GM12878 (cell line): Measurements from ENCODE around the gene ZNF473. TPM values are rescaled to one million over a fixed set of nuclear protein-coding genes. Genes with fewer than 3 reads are reported as not detected.
"Not testable (repeated sequence)": the region's sequence is repeated elsewhere in the genome, so short reads cannot be mapped to it uniquely, and the experiment has no call there.

Experiments
- ATAC-seq: fragments of 200-7000 bp; cut with Tn5 transposase; 3 replicates; pipeline ENCODE4 v1.9.1; 2020; ENCODE audit warnings: mild to moderate bottlenecking, moderate library complexity
- BruUV-seq: library from RNA; stranded (reverse); fragments of 400-500 nt; replicated peaks from 2 replicates; lab custom pipeline; 2021; lab: Mats Ljungman, UMichigan
- CTCF ChIA-PET: fragments of 300-600 bp; sonication (Branson Sonifier 250); formaldehyde crosslinking; extraction: SDS; loops from one replicate; lab custom pipeline; 2021; ENCODE audit warnings: inconsistent platforms; lab: Yijun Ruan, JAX
- POLR2A ChIA-PET: fragments of 350-600 bp; formaldehyde crosslinking; extraction: SDS; loops from one replicate; lab custom pipeline; 2021; ENCODE audit warnings: inconsistent platforms; lab: Charles Lee
- RAD21 ChIA-PET: fragments of 300-600 bp; sonication (Branson Sonifier 250); formaldehyde crosslinking; loops from one replicate; lab custom pipeline; 2023; ENCODE audit warnings: antibody characterized with exemption; ENCODE audit not compliant: unreplicated experiment; lab: Charles Lee
- SMC1A ChIA-PET: fragments of 300-600 bp; sonication (Branson Sonifier 250); formaldehyde crosslinking; loops from one replicate; lab custom pipeline; 2023; ENCODE audit not compliant: unreplicated experiment, uncharacterized antibody; lab: Charles Lee
- DNase-seq: peaks from one replicate; pipeline ENCODE4 v3.0.0-alpha.2; 2011; ENCODE audit warnings: low read depth, low spot score
- FAIRE-seq: peaks from 3 replicates; lab custom pipeline; 2011; peaks lifted over from hg19 to GRCh38; lab: Jason Lieb, UNC
- H2AFZ ChIP-seq: 2 replicates; pipeline ENCODE4 v1.6.0; 2011; ENCODE audit warnings: low read depth, low read length, control low read depth; ENCODE audit not compliant: control insufficient read depth
- H3K27ac ChIP-seq: 2 replicates; pipeline ENCODE4 v1.5.1; 2011; ENCODE audit warnings: control low read depth; ENCODE audit not compliant: control insufficient read depth, insufficient read depth
- H3K27me3 ChIP-seq, 2 experiments: replicated peaks in 1 of 2; 2 replicates each; pipeline versions ENCODE4 v1.6.0 to v1.6.1; 2011; ENCODE audit warnings: low read length in 1 of 2; ENCODE audit not compliant: control insufficient read depth in 2 of 2, insufficient read depth in 2 of 2
- H3K36me3 ChIP-seq, 2 experiments: 2 replicates each; pipeline ENCODE4 v1.5.1; 2011; ENCODE audit warnings: low read length in 1 of 2; ENCODE audit not compliant: control insufficient read depth in 2 of 2, insufficient read depth in 2 of 2
- H3K4me1 ChIP-seq: 2 replicates; pipeline ENCODE4 v1.6.1; 2011; ENCODE audit warnings: mild to moderate bottlenecking, low read length, moderate library complexity, mixed read lengths; ENCODE audit not compliant: control insufficient read depth, insufficient read depth
- H3K4me2 ChIP-seq: 2 replicates; pipeline ENCODE4 v1.6.0; 2011; ENCODE audit warnings: control low read depth; ENCODE audit not compliant: control insufficient read depth, insufficient read depth
- H3K4me3 ChIP-seq: fragments of 200-600 bp; sonication (generic); 2 replicates; pipeline ENCODE4 v1.5.1; 2016
- H3K79me2 ChIP-seq: 2 replicates; pipeline ENCODE4 v1.6.0; 2011; ENCODE audit warnings: low read length; ENCODE audit not compliant: control insufficient read depth, insufficient read depth
- H3K9ac ChIP-seq: 2 replicates; pipeline ENCODE4 v1.8.0; 2011; ENCODE audit warnings: low read length, control low read depth, mixed read lengths; ENCODE audit not compliant: control insufficient read depth, insufficient read depth
- H3K9me3 ChIP-seq: replicated peaks from 3 replicates; pipeline ENCODE4 v1.5.1; 2011; ENCODE audit warnings: mild to moderate bottlenecking, low read length; ENCODE audit not compliant: control insufficient read depth, insufficient read depth
- H4K20me1 ChIP-seq: 2 replicates; pipeline ENCODE4 v1.6.0; 2011; ENCODE audit not compliant: control insufficient read depth, insufficient read depth
- EED ChIP-seq: sonication (generic); IDR thresholded peaks from 2 replicates; pipeline ENCODE4 v1.6.1; 2016; ENCODE audit warnings: antibody characterized with exemption, low read depth
- IRF4 ChIP-seq: IDR thresholded peaks from 2 replicates; pipeline ENCODE4 v1.6.1; 2011; ENCODE audit warnings: low read depth, low read length
- SPI1 ChIP-seq: IDR thresholded peaks from 2 replicates; pipeline ENCODE4 v1.6.1; 2011; ENCODE audit warnings: low read depth, mild to moderate bottlenecking, low read length, moderate library complexity, borderline replicate concordance; ENCODE audit not compliant: insufficient read depth
- TCF12 ChIP-seq: IDR thresholded peaks from 2 replicates; pipeline ENCODE4 v1.6.1; 2011; ENCODE audit warnings: low read depth, mild to moderate bottlenecking, low read length
- TCF3 ChIP-seq: IDR thresholded peaks from 2 replicates; pipeline ENCODE4 v1.6.1; 2012; ENCODE audit warnings: low read depth, mild to moderate bottlenecking, low read length, borderline replicate concordance; ENCODE audit not compliant: insufficient read depth
- WGBS: methylation state at CpG from one replicate; pipeline ENCODE4 v1.1.6; 2016; ENCODE audit warnings: low lambda C conversion rate; ENCODE audit not compliant: insufficient replicate concordance, insufficient coverage; ENCODE audit errors: missing lambda C conversion rate; 5-methylcytosine and 5-hydroxymethylcytosine counted together
- in situ Hi-C: fragments of 300-500 bp; cut with MboI; formaldehyde crosslinking; loops from 9 replicates; pipeline ENCODE4 v1.14.3; 2018; ENCODE audit warnings: mixed read lengths
- intact Hi-C: fragments of 100-400 bp; cut with micrococcal nuclease; formaldehyde crosslinking; loops from one replicate; pipeline ENCODE4 v1.14.2; 2022; ENCODE audit not compliant: unreplicated experiment
- polyA plus RNA-seq, 11 experiments: library from polyadenylated mRNA; depleted of rRNA in 4 of 11; unstranded in 6 of 11; stranded (reverse) in 5 of 11; fragments of >200 nt; fragmentation: Nextera tagmentation in 4 of 11; fragmentation: Illumina TruSeq in 1 of 11; extraction: Ambion mirVana in 4 of 11; extraction: Trizol in 1 of 11; gene quantifications; 1 replicate in 1 of 11; 2 replicates in 10 of 11; pipeline versions ENCODE4 v1.2.1 to v1.2.3, GENCODE V29; 2011 to 2016; ENCODE audit warnings: inconsistent platforms in 2 of 11, missing spikeins in 2 of 11, low read depth in 1 of 11
- total RNA-seq, 4 experiments: library from RNA; depleted of rRNA in 3 of 4; stranded (reverse); fragments of >200 nt in 3 of 4; fragmentation: Illumina TruSeq in 1 of 4; extraction: Trizol in 1 of 4; gene quantifications; 2 replicates each; pipeline versions ENCODE4 v1.2.1 to v1.2.3, GENCODE V29; 2013 to 2021

The ZNF473 gene
- total and polyA plus RNA-seq, 10 of the 15 experiments (the other 5 are each of a cell fraction or from before 2014, with no cell fraction given) = 2.3 to 14.9 (median 6.3) TPM

GRCh38 chr19:50075644-50076372 lies 50.0 kb downstream of the ZNF473 start:
- CTCF ChIA-PET, H3K27ac ChIP-seq: not testable (repeated sequence)

GRCh38 chr19:50076581-50077355 lies 51.0 kb downstream of the ZNF473 start:
- SMC1A ChIA-PET = interaction anchor here (0.6 kb wide), 1 partner anchor 165 kb away, joined by 4 read pairs; no protein-coding TSS in a partner anchor
- H3K79me2 ChIP-seq, RAD21 ChIA-PET, H2AFZ ChIP-seq, H3K9ac ChIP-seq, FAIRE-seq, CTCF ChIA-PET, H3K9me3 ChIP-seq, H3K36me3 ChIP-seq, H3K4me1 ChIP-seq, DNase-seq, ATAC-seq, in situ Hi-C loops, H3K27me3 ChIP-seq, POLR2A ChIA-PET, H3K4me2 ChIP-seq, H3K4me3 ChIP-seq, H4K20me1 ChIP-seq, H3K27ac ChIP-seq, intact Hi-C loops, BruUV-seq: not testable (repeated sequence)
- 38% methylated on average over 9 of the region's 10 CpGs for WGBS

More at GRCh38 chr19:50075644-50076372, 50.0 kb downstream of the ZNF473 start:
- H3K4me1 ChIP-seq, intact Hi-C loops, H3K4me2 ChIP-seq, DNase-seq, H3K27me3 ChIP-seq, H3K36me3 ChIP-seq, RAD21 ChIA-PET, POLR2A ChIA-PET, H3K4me3 ChIP-seq, H3K9me3 ChIP-seq, H4K20me1 ChIP-seq, FAIRE-seq, BruUV-seq, H2AFZ ChIP-seq, H3K79me2 ChIP-seq, H3K9ac ChIP-seq, in situ Hi-C loops: not testable (repeated sequence)
- SMC1A ChIA-PET = interaction anchor here (0.6 kb wide), 1 partner anchor 164 kb away, joined by 4 read pairs; no protein-coding TSS in a partner anchor
- WGBS = 54% methylated on average over 12 of the region's 14 CpGs
- TF ChIP-seq TCF3 (0 out of 2 replicates have a peak, but pooled peaks have one; percentile 39), SPI1 (peak; percentile 71), EED (0 out of 2 replicates have a peak, but pooled peaks have one; percentile 19), TCF12 (0 out of 2 replicates have a peak, but pooled peaks have one; percentile 49), IRF4 (peak; percentile 48; the same call in 1 of the 2 replicates)
- peak; percentile 91 for ATAC-seq

- FAIRE-seq = not testable (repeated sequence)
These were observed 53.2 kb downstream of the ZNF473 start for GRCh38 chr19:50079014-50079413.

More at GRCh38 chr19:50079014-50079413, 53.2 kb downstream of the ZNF473 start:
- H3K4me3 ChIP-seq, H3K4me1 ChIP-seq, H3K27me3 ChIP-seq, H3K9ac ChIP-seq, in situ Hi-C loops, H3K9me3 ChIP-seq, ATAC-seq, H3K4me2 ChIP-seq, intact Hi-C loops, CTCF ChIA-PET, H3K27ac ChIP-seq, DNase-seq, SMC1A ChIA-PET, H4K20me1 ChIP-seq, POLR2A ChIA-PET, H3K36me3 ChIP-seq, H3K79me2 ChIP-seq, BruUV-seq, H2AFZ ChIP-seq, RAD21 ChIA-PET: not testable (repeated sequence)
- WGBS = 34% methylated on average over 4 of the region's 5 CpGs
